HG03064 (cell line): Measurements from ENCODE around the gene IL19.
A peak's percentile ranks its signal among the peaks of the same experiment; 100 is the strongest.

Experiments used
- ATAC-seq: cut with Tn5 transposase; IDR thresholded peaks from one replicate; pipeline ENCODE4 v1.9.1; 2021; ENCODE audit warnings: low read depth; ENCODE audit not compliant: unreplicated experiment

The IL19 gene

GRCh38 chr1:206797534-206798383 is 27.2 kb downstream of the IL19 start:
- no peak for ATAC-seq

GRCh38 chr1:206798384-206798996 is 27.9 kb downstream of the IL19 start:
- ATAC-seq, result no peak

GRCh38 chr1:206799311-206799710 is 28.7 kb downstream of the IL19 start:
- no peak for ATAC-seq

- ATAC-seq, result no peak
Measured at GRCh38 chr1:206800411-206800810, 29.8 kb downstream of the IL19 start.

- ATAC-seq, result no peak
Measured at GRCh38 chr1:206800891-206801290, 30.3 kb downstream of the IL19 start.

- no peak for ATAC-seq
Measured at GRCh38 chr1:206801467-206801866, 30.9 kb downstream of the IL19 start.

- no peak for ATAC-seq
Measured at GRCh38 chr1:206802401-206802800, 31.8 kb downstream of the IL19 start.

GRCh38 chr1:206803221-206803730 is 32.7 kb downstream of the IL19 start:
- peak; percentile 97 for ATAC-seq

GRCh38 chr1:206804156-206804737 is 33.7 kb downstream of the IL19 start:
- ATAC-seq, result no peak

GRCh38 chr1:206805357-206805756 is 34.8 kb downstream of the IL19 start:
- ATAC-seq, result no peak

- ATAC-seq, result no peak
Measured at GRCh38 chr1:206808615-206809014, 38.0 kb downstream of the IL19 start.

GRCh38 chr1:206809504-206810084 is 39.0 kb downstream of the IL19 start:
- ATAC-seq, result no peak

- no peak for ATAC-seq
Measured at GRCh38 chr1:206812471-206812870, 41.9 kb downstream of the IL19 start.

GRCh38 chr1:206814716-206815341 is 44.3 kb downstream of the IL19 start:
- no peak for ATAC-seq

- ATAC-seq, result peak; percentile 65
Measured at GRCh38 chr1:206816390-206817287, 46.1 kb downstream of the IL19 start.

GRCh38 chr1:206821493-206821892 is 50.9 kb downstream of the IL19 start:
- no peak for ATAC-seq

- ATAC-seq, result no peak
Measured at GRCh38 chr1:206823727-206824126, 53.2 kb downstream of the IL19 start.

- no peak for ATAC-seq
Measured at GRCh38 chr1:206824331-206824730, 53.8 kb downstream of the IL19 start.

- no peak for ATAC-seq
Measured at GRCh38 chr1:206826394-206826793, 55.8 kb downstream of the IL19 start.

- no peak for ATAC-seq
Measured at GRCh38 chr1:206828061-206828460, 57.5 kb downstream of the IL19 start.
